HG03025 (cell line): ENCODE data around the gene MOB3B.

Source experiments
- ATAC-seq: cut with Tn5 transposase; IDR thresholded peaks from one replicate; pipeline ENCODE4 v1.9.1; 2021; ENCODE audit warnings: mild to moderate bottlenecking, moderate library complexity; ENCODE audit not compliant: unreplicated experiment, low FRiP score

Gene MOB3B

DNA sequence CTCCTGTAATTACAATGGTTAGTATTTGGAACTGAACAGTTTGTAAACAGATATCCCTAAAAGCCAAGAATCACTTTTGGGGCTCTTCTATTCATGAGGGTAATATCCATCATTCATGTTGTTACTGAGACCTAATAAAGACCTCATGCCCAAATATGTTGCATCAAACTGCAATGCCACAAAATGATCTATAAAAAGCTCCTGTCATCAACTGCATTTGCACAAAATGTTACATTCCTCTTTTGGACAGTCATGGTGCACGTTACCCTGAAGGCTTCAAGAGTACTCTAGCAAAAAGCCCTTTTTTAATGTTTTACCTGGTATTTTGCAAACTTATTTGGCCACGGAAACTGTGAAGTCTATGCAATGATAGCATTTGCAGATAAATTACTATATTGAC lies 218.4 kb downstream of the MOB3B start:
- ATAC-seq: no peak

DNA sequence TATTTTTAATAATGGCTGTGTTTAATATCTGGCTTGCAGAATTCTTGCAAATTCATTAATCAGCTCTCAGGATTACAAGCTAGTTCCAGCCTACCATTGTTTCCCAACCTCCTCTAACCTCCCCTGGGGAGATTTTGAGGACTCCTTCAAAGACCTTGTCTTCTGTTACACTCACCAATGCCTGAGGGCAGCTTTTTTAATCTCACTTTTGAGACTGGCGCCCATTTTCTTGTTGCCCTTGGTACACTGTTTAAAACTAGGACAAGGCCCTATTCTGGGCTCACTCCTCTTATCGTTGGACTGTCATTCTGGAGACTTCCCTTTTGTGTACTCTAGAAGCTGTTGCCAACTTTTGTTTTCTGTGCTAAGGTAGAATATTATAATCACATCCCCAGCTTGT lies 219.0 kb downstream of the MOB3B start:
- ATAC-seq: no peak

DNA sequence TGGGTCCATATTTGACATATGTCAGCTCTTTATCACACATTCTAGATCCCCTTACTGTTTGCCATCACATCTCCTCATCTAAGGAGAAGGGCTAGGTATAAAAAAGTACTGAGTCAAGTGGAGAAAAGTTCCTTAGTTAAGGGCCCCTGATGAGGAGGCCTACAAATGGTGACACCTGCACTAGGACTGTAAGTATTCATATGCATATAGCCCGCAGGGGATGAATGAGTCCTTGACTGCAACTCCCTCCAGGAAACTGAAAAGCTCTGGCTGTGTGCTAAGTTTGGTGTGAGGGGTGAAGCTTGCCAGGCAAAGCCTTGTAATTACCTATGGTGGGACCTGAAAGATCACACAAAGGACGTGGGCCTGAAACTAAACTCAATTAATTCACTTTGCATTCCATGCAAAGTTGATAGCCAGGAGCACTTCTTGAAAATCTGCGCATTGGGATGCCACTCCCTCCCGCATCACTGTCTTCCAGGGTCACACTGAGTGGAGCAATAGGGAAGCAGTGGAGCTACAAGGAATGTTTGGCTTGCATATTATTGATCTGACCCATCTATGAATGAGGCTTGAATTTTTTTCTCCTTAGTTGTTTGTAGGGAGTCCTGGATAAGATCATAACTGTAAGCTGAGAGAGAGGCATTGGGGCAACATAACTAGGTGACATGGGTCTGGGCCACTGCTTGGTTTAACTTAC lies 220.8 kb downstream of the MOB3B start:
- no peak for ATAC-seq

DNA sequence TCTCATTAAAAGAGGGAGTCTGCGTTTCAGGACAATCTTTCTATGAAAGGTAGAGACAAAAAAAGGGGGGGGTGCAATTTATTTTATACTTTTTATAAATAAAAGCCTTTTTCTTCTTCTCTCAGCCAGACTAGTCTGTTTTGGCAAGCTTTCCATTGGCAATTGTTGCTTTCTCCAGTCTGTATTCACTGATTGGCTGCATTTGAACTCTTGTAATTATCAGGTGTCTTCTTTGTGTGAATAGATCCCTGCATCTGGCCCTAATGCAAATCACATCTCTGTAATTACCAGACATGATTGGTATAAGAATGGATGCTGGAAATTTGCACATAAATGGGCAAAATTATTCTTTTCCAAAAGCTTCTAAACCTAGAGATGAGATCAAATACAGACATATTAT lies 225.1 kb downstream of the MOB3B start:
- no peak for ATAC-seq

DNA sequence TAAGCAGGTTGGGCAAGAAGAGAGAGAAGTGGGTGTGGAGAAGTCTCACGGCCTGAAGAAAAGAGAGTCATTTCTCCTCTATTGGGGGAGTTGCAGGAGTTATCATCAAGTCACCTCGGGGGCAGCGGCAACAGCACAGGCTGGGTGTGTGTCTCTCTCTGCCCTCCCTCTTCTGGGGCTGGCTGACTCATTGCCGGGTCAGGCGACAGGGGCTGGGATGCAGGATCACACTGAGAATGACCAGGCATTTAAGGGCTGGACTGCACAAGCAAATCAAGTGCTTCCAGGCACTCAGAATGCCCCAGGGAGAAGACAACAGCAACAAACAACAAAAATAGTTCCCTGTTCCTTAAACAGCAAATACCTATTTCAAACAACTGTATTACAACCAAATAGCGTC lies 226.4 kb downstream of the MOB3B start:
- ATAC-seq: no peak

DNA sequence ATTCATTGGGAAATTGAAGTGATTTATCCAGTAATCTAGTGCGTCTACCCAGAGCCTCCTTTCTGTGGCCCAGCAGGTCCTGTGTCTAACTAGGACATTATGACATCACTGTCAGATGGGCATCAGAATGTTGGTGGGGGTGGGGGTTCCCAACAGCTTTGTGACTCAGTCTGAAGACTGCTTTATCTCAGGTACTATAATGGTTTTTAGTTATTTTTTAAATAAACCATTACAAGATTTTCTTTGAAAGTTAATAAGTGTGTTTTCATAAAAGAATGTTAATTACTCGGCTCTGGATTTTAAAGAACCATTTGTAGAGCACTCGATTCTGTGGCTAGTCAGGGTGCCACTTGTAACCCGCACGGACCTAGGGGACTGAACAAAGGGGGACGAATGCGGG lies 232.6 kb downstream of the MOB3B start, which contains the start of gene EQTN:
TSS of gene EQTN (minus strand) at position 101 of the 400 bp plus-strand sequence. CDS start at position 6, 95 bp downstream.
- no peak for ATAC-seq

DNA sequence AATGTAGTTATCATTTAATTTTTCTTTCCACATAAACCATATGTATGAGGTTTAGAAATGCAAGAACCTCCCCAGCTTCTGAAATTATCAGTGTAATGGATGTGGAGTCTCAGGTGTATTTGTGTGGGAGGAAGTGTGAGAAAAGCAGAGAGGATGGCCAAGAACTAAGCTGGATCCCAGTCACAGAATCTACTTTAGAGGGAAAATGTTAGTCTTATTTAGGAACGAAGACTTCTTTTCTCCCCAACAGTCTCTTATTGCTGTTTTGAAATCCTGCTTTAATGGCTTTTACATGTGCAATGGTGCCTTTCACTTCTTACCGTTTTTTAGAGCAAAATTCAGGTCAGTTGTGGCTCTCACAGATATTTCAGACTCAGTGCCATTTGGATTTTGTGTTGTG lies 235.6 kb downstream of the MOB3B start:
- no peak for ATAC-seq

DNA sequence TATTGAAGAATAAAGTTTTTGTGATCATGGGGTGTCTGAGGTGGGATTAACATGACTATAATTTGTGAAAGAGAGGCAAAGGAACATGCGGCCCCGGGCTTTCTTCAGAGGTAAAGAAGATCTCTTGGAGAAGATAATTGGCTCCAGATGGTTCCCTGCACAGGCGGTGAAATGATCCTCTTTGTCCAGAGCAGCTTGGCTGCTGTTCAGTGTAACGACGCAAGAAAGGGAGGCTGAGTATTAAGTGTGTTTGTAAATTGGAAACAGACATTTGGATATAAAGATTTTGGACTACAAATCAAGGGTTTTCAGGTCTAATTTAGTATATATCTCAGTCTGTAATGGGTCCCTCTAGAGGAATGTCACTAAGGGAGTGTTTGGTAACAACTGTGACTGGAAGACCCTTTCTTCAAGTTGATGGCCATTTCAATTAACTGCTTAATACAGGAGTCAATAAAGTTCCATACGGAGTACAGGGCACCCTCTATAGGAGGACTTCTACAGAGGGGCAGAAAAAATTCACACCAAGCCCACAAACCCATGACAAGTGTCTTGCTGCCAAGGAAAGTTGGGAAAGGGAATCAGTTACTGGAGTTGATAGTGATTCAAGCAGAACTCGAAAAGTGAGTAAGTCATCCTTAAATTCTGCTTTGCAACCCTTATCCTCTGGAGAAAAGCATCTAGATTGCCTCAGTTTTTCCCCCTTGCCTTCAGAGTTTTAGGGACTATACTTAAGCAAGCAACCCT lies 236.8 kb downstream of the MOB3B start:
- no peak for ATAC-seq

DNA sequence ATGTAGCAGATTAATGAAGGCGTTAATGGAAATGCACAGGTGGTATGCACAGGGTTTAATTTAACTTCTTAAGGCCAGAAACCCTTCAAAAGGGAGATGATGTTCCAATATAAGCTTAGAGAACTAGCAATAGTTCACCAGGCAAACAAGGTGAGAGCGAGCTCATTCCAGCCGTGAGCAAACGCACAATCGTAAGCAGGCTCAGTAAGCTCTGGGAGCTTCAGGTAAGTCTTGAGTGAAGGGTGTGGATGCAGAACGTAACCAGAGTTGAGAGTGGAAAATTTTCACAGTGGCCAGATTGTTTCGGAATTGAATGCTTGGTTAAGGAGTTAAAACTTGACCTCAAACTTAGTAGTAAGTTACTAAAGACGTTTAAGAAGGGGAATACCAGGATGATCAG lies 238.3 kb downstream of the MOB3B start:
- ATAC-seq: no peak

DNA sequence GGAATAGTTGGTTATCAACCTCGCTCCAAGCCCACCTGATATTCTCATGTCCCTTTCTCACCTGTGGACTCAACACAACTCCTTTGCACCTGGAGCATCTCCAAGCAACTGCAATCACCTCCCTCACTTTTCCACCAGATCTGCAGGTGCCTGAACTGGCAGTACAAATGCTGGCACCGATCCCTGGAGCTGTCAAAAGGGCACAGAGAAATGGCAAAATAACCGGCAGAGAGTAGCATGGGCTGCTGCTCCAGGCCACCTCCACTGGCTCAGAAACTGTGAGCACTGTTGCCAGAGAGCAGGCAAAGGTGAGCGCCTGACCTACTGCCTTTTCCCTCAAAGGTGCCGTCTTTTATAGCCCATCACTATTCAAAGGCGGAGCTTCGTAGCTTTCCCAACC lies 247.3 kb downstream of the MOB3B start:
- no peak for ATAC-seq

DNA sequence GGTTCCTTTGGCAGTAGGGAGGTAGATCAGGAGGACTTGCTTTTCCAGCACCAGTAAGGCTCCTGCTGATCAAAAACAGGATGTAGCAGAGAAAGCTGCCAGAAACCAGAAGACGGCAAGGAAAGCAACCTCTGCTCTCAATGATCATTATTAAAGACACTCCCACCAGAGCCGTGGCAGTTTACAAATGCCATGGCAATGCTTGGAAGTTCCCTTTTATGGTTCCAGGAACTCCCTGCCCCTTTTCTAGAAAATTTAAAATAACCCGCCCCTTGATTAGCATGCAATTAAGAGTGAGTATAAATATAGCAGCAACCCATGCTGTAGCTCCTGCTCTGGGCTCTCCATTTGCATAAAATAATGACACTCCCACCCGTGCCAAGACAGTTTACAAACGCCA lies 248.8 kb downstream of the MOB3B start:
- no peak for ATAC-seq

DNA sequence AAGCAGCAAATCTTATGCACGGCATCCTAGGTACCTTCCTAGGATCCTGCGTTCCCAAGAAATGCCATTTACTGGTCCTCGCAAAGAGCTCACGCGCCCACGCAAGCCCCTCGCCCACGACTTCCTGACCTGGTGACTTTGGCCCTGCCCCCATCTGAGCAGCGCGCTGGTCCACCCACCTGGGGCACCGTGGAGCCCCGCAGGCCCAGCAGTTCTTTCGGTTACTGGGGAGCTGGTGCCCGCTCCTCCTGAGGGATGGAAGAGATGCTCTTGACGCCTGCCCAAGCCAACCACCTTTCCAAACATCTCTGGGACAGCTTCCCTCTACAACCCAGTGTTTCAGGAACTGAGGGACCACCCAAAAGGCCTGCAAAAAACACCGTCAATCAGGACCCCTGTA lies 249.4 kb downstream of the MOB3B start:
- no peak for ATAC-seq

DNA sequence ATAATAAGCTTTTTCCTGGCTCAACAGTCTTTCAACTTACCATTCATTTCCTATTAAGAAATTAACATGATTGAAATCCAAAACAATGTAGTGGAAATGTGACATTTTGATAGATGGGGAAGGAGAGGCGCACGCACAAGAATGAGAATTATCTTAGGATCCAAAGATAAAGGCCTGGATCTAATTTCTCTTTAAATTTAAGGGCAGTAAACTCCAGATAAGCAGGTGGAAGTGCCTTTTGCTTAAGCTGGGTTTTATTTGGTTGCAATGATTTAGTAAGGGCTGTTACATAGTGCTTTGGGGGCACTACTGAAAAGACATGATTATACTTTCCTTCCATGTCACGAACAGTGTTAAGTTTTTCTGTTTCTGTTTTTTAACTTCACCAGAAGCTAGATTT lies 250.0 kb downstream of the MOB3B start:
- no peak for ATAC-seq

DNA sequence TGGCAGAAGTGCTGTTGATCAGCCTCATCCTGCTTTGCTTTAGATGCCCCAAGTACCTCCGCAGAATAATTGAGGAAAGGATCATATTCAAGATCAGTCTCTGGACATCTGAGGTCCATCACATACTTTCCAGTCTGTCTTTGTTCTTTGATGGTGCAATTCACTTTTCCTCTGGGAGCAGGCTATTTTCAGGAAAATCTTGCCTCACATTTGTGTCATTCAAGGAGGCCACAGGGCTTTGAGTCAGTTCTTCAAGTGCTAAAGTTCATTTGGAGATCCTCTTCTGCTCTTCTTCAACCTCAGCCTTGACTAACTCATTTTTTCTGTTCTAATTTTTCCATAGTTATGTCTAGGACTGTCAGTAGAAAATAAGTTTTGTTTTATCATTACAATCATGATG lies 251.2 kb downstream of the MOB3B start:
- ATAC-seq: no peak

DNA sequence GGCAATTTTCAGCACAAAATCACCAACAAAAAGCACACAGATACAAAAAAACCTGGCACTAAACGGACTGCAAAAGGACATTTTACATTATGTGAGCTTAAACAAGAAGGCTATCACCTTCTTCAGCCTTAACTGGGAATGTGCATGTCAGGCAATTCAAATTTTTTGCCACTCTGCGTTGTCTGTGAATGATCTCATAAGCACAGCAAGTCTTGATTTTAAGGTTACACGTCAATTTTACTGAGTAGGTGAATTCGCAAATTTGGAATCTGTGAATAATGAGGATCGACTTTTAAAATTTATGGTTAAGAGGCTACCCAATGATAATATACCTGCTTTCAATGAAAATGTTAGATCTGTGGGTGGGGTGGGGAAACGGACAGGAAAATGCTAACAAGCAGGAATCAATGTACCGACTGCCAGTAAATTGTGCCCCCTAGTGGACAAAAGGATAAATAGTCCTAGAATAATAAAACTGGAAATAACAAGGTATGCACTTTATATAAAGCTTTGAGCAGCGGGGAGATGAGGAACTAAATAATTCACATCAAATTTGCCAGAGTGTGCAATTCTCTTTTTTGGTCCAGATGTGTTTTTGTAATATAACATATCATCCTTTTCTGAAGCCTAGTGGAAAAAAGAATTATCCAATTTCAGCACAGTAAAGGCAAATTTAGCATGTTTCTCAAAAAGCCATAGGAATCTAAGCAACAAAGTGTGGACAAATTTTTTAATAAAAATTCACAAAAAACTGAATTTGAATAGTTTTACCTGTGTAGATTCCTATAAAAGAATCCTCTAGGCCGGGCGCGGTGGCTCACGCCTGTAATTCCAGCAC lies 253.2 kb downstream of the MOB3B start:
- ATAC-seq: no peak
